ENCODE data around the gene PRR22.

The PRR22 gene

GRCh38 chr19:5826531-5827341, 42.2 kb upstream of the PRR22 start:
- no peaks in the 10 kb centered on the region for H3K27me3 ChIP-seq (ENCODE audit: insufficient read depth, poor library complexity, severe bottlenecking)
- peak; percentile 43 to 66 for DNase-seq (ENCODE audit: low read depth in 1 of 2, low spot score in 1 of 2)
- TF ChIP-seq GABPA (IDR thresholded peaks at IDR 0.05; ENCODE audit: low read depth) (no peak), CTCF (IDR thresholded peaks at IDR 0.05; ENCODE audit: insufficient read depth, low read length) (no peak), REST (IDR thresholded peaks at IDR 0.05; ENCODE audit: insufficient replicate concordance, low read depth) (no peak), SPI1 (IDR thresholded peaks at IDR 0.05; ENCODE audit: borderline replicate concordance, low read depth) (no peak), POLR2AphosphoS5 (IDR thresholded peaks at IDR 0.05; ENCODE audit: low read depth) (no peak)
- H3K27ac ChIP-seq (replicated peaks): no peak overlapping the region
- no peak overlapping the region for H3K4me3 ChIP-seq (replicated peaks; ENCODE audit: insufficient read depth, low read length)

- TF ChIP-seq POLR2AphosphoS5 (IDR thresholded peaks at IDR 0.05; ENCODE audit: low read depth) (no peak), GABPA (IDR thresholded peaks at IDR 0.05; ENCODE audit: low read depth) (no peak), SPI1 (IDR thresholded peaks at IDR 0.05; ENCODE audit: borderline replicate concordance, low read depth) (no peak), CTCF (IDR thresholded peaks at IDR 0.05; ENCODE audit: insufficient read depth, low read length) (no peak)
- DNase-seq (ENCODE audit: low read depth in 1 of 2, low spot score in 1 of 2): no peak
- Histone ChIP-seq H3K27me3 (ENCODE audit: insufficient read depth, poor library complexity, severe bottlenecking) (no peaks in the 10 kb centered on the region), H3K27ac (replicated peaks) (no peak overlapping the region), H3K4me3 (replicated peaks; ENCODE audit: insufficient read depth, low read length) (no peak overlapping the region)
Measured at GRCh38 chr19:5825178-5825577, 40.6 kb upstream of the PRR22 start.

- DNase-seq (ENCODE audit: low read depth in 1 of 2, low spot score in 1 of 2): no peak
- Histone ChIP-seq H3K27me3 (ENCODE audit: insufficient read depth, poor library complexity, severe bottlenecking) (no peaks in the 10 kb centered on the region), H3K27ac (replicated peaks) (no peak overlapping the region), H3K4me3 (replicated peaks; ENCODE audit: insufficient read depth, low read length) (no peak overlapping the region)
- TF ChIP-seq POLR2AphosphoS5 (IDR thresholded peaks at IDR 0.05; ENCODE audit: low read depth) (no peak), CTCF (IDR thresholded peaks at IDR 0.05; ENCODE audit: insufficient read depth, low read length) (no peak), REST (IDR thresholded peaks at IDR 0.05; ENCODE audit: insufficient replicate concordance, low read depth) (no peak), SPI1 (IDR thresholded peaks at IDR 0.05; ENCODE audit: borderline replicate concordance, low read depth) (no peak), GABPA (IDR thresholded peaks at IDR 0.05; ENCODE audit: low read depth) (no peak)
Measured at GRCh38 chr19:5824751-5825150, 40.2 kb upstream of the PRR22 start.

Data from HL-60 (cell line).